NCI-H2107 treated with DMSO at 0.1 percent for 48 hours (cell line): ENCODE measurements around the gene CNTNAP2.

ENCODE experiments used
- DNase-seq: peaks from one replicate; lab custom pipeline; 2025; ENCODE audit not compliant: unreplicated experiment; lab: John Stamatoyannopoulos, UW

Gene CNTNAP2

DNA sequence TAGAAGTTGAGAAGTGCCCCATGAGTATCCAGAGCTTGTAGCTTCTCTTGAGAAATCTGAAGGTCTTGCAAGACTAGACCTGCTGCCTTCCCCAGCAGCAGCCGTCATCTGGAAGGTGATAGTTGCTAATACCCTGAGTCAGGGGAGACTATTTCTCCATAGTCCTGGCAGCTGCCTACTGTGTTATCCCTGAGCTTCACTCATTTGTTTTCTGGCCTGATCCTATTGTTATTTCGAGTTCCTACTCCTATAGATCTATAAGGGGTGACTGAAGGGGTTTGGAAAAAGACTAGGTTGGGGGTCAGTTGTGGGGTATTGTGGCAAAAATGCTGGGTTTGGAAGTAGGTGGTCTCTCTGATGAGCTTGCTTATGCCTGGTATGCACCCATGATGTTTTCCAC, 297.8 kb downstream of the CNTNAP2 start:
- DNase-seq, result no peak

DNA sequence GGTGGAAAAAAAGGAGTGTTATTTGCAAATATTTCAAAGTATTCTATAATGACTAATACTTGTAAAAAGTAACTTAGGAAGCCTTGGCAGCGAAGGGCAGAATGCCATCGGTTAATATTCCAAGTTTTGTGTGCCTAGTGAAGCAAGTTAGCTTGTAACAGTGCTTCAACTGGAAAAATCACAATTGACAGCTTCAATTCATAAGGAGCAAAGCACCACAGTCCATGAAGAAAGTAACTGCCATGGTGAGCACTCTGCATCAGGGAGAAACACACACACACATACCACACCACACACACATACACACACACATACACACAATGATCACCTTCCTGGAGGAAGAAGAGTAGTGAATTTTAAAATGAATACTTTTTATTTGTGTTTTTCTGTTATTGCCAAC, 298.3 kb downstream of the CNTNAP2 start:
- DNase-seq, result no peak

DNA sequence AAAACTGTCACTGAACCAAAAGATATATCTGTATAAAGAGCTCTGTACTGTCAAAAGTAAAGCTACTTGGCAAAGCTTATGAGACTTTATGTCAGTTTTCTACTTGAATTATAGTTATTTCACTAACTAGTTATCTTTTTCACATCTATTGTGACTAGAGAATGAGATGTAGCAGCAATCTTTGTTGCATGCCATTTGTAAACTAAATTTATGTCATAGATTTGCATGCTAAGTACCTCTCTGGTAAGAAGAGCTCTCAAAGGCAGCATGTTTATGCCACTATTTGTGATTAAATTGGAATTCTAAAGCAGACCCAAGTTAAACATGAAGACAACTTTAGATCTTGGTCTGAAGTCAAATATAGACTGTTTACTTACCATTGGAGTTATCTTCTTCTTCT, 300.6 kb downstream of the CNTNAP2 start:
- no peak for DNase-seq

DNA sequence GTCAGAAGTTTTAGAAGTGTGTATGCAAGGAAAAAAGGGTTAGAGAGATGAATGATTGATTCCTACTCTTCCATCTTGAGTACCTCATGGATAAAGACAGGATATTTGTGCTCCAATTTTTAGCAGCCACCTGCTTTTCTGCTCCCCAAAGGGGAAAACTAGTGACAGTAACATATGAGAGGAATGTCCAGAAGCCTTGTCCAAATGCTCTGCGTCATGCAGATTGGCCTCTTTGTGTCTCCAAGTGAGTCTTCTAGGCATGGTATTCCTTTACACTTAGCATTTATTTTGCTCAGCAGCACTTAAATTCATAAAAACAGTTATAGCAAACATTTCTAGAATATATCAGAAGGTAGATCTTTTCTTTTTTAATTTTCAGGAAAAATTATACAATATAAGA, 306.8 kb downstream of the CNTNAP2 start:
- no peak for DNase-seq

DNA sequence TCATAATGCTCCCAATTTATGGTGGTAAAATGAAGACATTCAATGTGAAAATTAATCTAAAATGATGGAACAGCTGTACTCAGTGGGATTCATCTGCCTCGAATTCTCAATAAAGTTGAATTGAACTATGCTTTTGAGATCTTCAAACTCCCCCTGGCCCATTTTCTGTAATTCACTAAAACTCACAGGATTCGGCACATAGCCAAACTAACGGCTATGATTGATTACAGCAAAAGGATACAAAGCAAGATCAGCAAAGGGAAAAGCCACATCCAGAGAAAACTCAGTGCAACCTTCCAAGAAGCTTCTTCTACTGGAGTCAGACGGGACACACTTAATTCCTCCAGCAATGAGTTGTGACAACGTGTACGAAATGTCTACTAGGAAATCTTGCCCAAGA, 307.5 kb downstream of the CNTNAP2 start:
- no peak for DNase-seq

DNA sequence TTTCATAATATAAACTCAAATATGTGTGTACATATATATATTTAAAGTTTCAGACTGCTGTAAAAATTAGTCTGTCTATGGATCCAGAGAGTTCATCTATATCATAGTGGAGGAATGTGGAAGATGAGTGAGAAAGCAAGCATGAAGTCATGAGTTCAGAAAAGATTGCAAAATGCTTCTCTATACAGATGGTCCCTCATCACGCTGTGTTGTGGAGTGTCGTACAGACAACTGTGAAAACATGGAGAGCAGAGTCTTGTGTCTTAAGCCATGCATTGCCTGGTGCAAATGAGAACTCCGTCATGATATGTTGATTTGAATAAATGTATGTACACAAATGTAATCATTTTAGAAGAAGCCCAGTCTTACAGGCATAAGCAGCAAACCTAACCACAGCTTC, 316.9 kb downstream of the CNTNAP2 start:
- no peak for DNase-seq

DNA sequence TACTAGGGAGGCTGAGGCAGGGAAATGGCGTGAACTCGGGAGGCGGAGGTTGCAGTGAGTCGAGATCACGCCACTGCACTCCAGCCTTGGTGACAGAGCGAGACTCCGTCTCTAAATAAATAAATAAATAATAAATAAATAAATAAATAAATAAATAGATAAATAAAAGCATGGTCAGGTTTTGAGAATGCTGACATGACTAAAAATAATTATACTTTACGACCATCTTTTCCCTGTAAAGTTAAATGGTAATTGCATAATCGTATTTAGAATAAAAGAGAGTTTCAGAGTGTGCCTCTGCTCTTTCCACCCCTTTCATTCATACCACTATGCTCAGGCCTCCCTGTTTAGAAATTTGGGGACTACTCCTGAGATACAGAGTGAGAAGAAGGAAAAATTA, 326.5 kb downstream of the CNTNAP2 start:
- DNase-seq, result no peak

DNA sequence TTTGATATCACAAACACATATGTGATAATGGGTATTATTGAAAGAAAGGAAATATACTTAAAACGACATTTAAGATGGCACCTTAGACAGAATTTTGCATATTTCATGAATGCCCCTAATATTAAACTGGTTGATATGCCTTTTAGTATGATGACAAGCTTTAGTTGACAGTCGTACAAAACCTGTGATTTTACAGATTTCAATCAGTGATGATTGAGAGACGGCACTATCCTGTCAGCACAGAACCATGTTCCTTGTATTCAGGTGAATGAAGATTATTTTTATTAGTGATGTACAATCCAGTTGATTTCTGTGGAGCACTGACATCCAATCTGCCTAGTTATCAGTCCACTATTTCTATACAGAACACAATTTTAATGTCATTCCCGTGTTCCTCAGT, 333.0 kb downstream of the CNTNAP2 start:
- no peak for DNase-seq

DNA sequence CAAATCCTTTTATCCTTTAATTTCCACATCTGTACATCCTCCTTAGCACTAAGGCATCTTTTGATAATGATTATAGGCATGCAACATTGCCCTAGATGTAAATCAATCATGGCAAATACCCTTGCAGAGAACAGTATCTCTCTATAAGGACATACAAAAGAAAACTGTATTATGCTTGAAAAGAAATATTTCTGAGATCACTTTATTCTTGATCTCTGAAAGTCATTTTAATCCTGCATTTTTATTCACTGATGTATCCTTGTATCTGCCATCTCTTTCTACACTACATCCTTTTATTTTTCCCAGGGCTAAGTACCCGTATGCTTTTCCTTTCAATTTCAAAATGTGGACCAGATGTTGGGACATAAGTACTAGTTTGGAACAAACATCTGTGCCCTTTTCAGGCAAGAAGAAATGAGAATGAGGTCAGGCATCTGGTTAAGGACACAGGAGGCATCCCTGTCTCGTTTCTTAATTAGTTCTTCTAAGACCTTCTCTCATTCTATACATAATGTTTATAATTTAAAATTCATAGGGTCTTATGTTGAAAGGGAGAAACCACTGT, 338.6 kb downstream of the CNTNAP2 start:
- no peak for DNase-seq

DNA sequence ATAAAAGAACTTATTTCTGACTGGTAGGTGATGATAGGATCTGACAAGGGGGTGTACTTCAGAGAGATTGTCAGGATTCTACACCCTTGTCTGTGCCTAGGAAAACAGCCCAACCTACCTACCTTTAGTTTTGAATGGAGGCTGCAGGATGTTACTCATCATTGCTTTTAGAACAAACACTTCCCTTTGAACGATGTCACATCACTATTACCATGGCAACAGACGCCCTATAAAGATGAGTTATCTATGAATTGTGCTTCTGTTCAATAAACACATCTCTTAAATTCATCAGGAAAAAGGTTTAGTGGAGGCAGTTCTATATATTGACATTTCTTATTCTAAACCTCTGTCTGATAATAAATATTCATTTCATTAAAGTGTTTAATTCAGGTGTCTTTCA, 362.4 kb downstream of the CNTNAP2 start:
- no peak for DNase-seq

DNA sequence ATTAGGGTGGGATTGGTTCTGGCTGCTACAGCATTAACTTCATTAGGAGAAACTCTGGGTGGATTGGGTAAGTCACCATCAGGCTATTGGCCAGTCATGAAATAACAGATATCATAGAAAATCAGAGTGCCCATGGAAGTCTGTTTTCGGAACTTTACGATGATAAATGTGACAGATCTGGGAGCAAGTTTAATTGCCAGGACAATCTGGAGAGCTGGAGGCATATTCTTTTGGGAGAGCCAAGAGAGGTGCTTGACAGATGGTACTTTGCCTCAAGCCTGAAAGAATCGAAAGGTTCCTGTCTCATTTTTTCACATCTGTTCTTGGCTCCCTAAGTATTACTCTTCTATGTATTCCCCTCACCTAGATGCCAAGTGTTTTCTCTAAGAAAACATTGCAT, 369.9 kb downstream of the CNTNAP2 start:
- DNase-seq, result no peak

DNA sequence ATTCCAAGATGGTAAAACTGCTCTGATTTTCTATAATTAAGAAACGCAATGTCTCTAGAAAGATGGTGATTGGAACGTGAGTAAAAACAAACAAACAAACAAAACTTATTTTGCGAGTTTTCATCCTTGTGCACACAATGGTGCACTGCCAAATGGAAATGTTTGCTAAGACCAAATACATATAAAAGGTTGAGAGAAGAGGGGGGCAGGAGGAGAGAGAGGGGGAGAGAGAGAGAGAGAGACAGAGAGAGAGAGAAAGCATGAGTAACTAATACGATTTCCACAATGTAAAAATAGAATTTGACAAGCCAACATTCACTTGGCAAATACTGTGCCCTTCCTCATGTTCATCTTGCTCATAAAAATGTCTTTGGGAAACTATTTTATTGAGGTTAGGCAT, 375.4 kb downstream of the CNTNAP2 start:
- DNase-seq, result no peak

DNA sequence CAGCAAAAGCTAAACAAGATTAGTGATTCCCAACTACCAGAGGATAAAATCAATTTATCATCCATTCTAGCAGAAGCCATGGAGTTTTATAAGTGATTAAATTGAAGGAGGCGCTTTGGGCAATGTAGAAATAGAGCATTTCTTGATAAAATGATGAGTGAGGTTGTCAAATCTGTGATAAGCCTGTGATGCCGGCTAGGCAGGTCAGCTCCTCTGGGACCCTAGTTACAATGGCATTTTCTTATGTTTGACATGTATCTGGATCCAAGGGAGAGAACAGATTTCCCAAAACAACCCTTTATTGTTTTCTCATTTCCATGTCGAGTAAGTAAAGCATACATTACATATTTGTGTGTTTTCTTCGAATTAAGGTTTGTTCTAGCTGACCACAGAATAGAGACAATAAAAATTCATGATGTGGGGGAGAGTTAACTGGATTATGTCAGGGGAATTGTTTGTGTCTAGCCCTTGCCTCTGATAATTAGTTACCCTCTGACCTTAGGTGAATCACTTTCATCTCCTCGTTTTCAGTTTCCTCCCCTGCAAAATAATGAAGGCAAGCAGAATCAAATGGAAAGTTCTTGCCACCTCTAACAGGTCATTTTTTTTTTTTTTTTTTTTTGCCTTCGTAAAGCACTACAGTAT, 378.5 kb downstream of the CNTNAP2 start:
- DNase-seq, result no peak

DNA sequence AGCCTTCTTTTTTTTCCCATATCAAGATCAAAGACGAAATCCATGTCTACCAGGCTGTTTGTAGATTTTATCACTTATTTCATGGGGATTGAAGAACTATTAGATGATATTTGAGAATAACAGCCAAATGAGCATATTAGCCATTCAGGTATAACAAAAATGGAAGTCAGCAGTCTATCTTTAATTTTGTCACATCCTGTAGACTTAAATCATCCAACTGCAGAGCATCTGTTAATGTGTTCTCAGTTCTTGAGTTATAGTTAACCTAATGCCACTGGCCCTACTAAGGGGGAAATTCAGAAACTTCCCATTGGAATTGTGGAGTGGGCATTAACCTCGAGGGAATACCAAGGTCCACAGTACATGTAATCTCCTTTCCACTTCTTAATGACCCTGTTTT, 380.1 kb downstream of the CNTNAP2 start:
- DNase-seq, result no peak

DNA sequence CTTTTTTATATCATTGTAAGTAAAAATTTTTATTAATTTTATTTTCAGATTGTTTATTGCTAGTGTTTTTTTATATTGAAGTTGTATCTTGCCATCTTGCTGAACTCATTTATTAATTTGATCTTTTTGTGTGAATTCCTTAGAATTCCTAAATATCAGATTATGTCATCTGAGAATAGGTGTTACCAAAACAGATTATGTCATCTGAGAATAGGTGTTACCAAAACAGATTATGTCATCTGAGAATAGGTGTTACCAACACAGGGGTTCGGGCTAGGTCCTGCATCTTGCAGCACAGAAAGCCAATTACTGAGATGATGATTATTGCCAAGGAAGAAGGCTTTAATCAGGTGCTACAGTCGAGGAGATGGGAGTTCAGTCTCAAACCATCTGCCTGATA, 383.4 kb downstream of the CNTNAP2 start:
- DNase-seq, result no peak

DNA sequence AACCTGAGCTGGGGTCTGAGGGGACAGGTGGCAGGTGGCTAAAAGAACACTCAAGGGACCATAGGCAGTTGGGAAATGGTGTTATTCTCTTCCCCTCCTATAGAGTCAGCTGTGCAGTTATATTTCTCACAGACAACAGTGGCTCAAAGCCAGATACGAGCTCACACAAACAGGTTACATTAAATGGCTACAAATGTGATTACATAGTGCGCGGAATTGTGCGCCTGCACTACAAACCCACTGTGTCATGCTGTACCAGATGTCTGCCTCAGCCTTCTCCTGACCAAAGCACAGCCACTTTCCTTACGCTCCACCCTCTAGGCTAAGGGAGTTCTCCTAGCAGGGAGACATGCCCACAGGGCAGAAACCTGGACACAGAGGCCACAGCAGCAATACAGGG, 387.2 kb downstream of the CNTNAP2 start:
- no peak for DNase-seq

DNA sequence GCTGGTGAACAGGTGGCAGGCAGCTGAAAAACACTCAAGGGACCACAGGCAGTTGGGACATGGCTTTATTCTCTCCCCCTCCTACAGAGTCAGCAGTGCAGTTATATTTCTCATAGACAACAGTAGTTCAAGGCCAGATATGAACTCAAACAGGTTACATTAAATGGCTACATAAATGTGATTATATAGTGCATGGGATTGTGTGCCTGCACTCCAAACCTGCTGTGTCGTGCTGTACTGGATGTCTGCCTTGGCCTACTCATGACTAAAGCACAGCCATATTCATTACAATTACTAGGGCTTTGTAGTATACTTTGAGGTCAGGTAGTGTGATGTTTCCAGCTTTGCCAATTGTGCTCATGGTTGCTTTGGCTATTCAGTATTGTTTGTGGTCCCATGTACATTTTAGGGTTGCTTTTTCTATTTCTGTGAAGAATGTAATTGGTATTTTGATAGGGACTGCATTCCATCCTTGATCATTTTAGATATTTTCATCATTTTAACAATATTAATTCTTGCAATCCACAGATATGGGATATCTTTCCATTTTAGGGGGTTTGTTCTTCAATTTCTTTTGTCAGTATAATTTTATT, 393.6 kb downstream of the CNTNAP2 start:
- no peak for DNase-seq

DNA sequence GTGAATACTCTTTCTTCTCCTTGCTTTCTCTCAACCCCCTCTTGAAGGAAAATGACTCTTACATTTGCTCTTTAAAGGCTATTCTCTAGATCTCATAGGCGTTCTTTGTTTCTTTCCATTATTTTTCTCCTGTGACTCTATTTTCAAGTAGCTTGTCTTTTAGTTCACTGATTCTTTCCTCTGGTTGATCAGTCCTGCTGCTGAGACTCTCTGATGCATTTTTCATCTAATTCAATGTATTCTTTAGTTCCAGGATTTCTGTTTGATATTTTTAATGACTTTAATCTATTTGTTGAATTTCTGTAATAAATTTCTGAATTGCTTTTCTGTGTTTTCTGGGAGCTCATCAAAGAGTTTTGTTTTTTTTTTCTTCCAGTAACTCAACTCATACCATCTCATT, 397.7 kb downstream of the CNTNAP2 start:
- no peak for DNase-seq

DNA sequence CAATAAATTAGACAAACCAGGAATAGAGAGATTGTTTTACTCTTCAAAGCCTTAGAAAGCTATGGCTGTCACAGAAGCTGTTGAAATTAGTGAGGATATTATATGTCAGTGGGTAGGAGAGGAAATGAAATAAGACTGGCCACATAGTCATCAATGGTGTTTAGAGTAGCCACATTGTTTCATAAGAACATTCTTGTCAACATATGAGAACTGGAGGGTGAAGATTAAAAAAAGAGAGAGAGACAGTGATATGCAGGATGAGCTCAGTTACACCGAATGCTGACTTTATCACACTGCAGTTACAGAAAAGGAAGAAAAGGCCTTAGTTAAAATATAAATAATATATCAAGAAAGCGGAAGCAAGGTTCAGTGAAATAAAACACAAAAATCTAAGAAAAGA, 412.0 kb downstream of the CNTNAP2 start:
- no peak for DNase-seq

DNA sequence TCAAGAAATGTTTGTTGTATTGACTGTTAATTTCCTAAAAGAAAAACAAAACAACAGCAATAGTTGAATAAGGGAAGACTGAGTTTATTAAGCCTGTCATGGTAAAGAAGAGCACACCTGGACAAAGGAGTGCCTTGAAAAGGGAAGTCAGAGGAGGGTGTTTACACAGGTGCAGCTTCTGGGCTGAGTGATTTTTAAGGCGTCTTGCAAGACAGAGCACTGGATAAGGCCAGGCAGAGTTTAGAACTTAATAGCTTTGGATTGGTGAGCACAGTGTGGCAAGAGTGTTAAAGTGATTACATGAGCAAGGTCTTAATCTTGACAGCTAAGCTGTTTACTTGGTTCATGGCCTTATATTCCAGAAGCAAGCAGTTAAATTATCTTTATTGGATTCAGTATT, 423.2 kb downstream of the CNTNAP2 start:
- DNase-seq, result no peak

DNA sequence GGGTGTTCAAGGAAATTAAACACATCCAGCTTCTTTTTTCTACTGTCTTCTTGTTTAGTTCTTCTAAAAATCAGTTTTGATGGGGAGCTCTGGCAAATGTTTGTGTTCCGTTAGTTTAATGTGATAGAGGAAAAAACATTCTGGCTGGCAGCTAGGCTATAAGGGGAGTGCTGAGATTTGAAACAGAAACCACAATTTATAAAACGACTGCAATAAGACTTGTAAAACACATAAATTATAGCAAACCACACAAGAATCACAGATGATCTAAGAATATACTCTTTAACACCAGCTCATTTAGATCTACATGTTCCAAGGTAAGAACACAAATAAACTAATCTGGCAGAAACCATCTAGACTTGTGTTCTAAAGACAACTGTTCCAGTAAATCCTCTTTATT, 425.5 kb downstream of the CNTNAP2 start:
- DNase-seq, result no peak

DNA sequence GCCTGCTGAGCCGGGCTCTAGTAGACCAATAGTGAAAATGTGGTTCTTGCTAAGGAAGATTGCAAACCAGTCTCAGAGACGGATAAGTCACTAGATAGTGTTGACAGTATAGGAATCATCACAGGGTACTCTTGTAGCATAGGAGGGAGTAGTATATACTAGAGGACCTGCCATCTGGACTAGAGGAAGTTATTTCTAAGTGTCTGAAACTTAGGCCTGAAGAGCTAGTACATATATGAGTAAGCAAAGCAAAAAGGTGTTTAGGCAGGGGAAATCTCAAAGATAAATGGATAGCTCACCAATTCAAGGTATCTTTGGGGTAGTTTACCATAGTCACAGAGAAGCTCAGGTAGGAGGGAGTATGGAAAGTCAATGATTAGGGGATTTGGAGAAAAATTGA, 428.1 kb downstream of the CNTNAP2 start:
- DNase-seq, result no peak

DNA sequence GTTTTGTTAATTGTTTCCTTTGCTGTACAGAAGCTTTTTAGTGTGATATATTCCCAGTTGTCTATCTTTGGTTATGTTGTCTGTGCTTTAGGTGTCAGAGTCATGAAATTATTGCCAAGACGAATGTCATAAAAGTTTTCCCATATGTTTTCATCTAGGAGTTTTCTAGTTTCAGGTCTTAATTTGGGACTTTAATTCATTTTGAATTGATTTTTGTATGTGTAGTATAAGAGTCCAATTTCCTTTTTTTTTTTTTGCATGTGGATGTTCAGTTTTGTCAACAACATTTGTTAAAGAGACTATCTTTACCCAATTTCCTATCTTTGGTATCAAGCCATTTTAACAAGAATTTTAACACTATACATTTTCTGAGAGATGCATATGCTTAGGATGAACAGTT, 432.2 kb downstream of the CNTNAP2 start:
- DNase-seq, result no peak
